HG03139 (cell line): ENCODE data around the gene MYEF2.
A peak's percentile ranks its signal among the peaks of the same experiment; 100 is the strongest.

Experiments used
- ATAC-seq: cut with Tn5 transposase; IDR thresholded peaks from one replicate; pipeline ENCODE4 v1.9.1; 2021; ENCODE audit not compliant: unreplicated experiment

The MYEF2 gene, protein sequence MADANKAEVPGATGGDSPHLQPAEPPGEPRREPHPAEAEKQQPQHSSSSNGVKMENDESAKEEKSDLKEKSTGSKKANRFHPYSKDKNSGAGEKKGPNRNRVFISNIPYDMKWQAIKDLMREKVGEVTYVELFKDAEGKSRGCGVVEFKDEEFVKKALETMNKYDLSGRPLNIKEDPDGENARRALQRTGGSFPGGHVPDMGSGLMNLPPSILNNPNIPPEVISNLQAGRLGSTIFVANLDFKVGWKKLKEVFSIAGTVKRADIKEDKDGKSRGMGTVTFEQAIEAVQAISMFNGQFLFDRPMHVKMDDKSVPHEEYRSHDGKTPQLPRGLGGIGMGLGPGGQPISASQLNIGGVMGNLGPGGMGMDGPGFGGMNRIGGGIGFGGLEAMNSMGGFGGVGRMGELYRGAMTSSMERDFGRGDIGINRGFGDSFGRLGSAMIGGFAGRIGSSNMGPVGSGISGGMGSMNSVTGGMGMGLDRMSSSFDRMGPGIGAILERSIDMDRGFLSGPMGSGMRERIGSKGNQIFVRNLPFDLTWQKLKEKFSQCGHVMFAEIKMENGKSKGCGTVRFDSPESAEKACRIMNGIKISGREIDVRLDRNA

DNA sequence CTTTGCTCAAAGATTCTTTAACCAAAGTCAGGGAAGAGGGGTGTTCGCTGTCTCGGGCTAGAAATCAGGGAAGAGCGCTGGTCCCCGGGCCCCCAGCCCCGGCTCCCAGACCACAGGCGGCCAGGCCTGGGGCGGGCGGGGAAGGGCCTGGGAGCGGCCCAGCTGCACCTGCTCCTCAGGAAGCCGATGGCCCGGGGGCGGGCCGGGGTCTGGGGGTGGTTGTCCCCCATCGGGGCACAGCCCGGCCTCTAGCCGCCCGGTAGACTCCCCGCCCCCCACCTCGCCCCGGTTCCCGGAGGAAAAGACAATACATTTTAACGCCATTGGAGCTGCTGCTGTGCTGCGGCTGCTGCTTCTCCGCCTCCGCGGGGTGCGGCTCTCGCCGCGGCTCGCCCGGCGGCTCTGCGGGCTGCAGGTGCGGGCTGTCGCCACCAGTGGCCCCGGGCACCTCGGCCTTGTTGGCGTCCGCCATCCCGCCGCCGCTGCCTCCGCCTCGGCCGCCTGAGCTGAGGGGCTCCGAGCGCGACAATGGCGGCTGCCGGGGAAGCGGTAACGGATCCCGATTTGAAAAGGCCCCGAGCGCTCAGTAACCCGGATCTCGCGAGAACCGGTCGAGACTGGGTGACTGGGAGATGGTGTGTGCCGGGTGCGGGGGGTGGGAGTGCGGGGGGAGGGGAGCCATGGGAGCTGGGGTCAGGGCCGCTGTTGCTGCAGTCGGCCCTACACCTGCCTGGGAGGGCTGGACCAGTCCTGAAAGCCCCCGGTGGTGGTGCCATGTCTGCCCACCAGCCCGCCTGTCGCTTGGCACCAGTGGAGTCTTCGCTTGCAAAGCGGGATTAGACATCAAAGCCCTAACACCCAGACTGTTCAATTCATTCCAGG, at the start of gene MYEF2:
TSS of gene MYEF2 (minus strand) at position 530 of the 882 bp plus-strand sequence. CDS start at position 472, 58 bp downstream.
- ATAC-seq: peak; percentile 74

DNA sequence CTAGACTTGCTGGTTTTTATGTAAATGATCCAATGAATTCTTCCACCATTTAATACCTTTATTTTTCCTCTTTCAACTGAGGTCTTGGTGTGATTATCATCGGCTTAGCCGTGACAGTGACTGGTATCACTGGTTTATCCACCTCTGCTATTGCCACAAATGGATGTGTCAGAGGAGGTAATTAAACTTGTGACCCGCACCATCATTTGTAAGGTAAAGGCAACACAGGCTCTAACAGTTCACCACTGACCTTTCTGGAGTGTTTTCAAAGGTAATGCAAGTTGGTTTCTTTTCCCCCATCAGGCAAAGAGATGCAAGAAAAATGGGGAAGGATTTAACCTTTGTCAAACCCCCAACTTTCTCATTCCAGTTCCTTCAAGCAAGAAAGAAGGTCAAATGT, 47.7 kb upstream of the MYEF2 start:
- ATAC-seq: no peak

DNA sequence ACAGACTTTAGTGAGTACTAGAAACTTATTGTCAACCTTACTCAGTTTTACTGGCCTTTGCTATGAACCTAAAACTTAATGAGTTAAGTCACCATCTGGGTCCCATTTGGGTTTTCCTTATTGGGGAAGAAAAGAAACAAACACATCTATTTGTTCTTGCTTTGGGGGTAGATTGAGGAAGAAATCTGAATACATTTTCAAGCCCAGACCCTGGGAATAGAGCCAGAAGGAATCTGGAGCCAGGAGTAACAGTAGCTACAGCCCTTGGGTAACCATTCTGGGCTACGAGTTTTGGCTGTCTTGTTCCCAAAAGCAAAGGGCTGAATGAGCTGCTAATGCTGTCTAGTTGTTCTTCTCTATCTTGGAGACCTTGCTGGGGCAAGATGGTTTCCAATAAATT, 44.5 kb upstream of the MYEF2 start:
- no peak for ATAC-seq

DNA sequence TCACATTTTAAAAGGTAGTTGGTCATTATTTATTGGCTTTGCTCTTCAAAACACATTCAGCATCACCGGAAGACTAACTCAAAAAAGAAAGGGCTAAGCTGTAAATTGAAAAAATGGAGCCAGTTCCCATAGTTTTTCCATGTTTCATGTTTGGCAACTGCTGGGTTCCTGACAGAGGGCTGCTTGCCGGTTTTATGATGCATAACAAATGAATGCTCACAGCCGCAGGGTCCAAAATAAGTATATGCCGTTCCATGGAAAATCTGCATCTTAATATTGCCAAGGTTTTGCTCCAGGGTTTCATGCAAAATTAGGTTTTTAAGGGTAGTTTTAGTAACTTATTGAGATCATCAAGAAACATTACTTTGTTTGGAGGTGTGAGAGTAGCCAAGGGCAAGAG, 43.8 kb upstream of the MYEF2 start:
- ATAC-seq: no peak

DNA sequence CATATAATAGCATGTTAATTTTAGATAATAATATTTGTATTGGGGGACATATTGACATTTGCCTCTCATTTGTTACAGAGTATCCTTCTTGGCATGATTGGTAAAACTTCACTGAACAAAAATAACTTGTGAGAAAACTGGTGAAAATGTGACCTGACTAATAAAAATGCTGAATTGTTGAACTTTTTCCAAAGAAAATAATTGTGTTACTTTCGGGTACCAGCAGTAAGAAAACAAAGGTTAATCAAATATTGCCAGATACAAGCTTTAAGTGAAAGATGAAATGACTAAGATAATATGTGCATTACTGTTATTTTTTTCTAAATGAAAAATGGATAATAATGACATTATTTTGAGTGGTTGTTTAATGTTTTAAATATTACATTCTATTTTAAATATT, 43.2 kb upstream of the MYEF2 start:
- ATAC-seq: no peak

DNA sequence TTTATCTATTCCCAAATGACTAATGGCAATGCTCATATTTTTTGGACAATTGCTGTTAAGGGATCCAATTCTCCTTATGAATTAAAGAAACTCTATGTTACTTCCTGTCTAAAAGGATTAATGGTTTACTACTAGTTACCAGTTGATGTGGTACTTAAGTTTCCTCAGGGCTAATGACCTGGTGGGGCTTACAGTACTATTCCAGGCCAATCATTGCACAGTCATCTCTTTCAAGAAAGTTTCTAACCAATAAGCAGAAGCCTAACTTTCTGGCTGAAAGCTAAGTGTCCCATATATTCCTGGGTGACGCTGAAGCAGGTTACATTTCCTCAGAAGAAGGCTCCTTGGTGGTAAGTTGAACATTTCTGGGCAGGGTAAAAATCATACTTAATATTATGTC, 27.9 kb upstream of the MYEF2 start, which contains the start of gene SLC12A1:
TSS of gene SLC12A1 (plus strand) at position 322 of the 400 bp plus-strand sequence. CDS start 1,418 bp downstream, outside the sequence.
- ATAC-seq: no peak

DNA sequence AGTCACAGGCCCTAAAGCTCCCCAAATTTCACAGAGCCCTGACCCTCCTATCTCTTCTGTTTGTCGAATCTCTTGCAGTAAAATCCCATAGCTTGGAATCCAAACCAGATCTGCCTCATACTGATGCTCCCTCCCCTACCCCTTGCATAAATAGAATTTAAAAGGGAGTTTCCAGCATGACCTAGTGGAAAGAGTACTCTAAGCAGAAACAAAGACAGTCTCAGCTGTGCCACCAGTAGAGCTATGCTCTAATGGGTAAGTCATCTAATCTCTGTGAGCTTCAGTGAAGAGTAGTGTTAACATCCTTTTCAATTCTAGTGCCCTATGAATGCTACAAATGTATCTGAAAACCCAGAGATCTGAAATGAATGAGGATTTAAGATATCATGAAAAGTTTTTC, 24.0 kb upstream of the MYEF2 start:
- no peak for ATAC-seq

DNA sequence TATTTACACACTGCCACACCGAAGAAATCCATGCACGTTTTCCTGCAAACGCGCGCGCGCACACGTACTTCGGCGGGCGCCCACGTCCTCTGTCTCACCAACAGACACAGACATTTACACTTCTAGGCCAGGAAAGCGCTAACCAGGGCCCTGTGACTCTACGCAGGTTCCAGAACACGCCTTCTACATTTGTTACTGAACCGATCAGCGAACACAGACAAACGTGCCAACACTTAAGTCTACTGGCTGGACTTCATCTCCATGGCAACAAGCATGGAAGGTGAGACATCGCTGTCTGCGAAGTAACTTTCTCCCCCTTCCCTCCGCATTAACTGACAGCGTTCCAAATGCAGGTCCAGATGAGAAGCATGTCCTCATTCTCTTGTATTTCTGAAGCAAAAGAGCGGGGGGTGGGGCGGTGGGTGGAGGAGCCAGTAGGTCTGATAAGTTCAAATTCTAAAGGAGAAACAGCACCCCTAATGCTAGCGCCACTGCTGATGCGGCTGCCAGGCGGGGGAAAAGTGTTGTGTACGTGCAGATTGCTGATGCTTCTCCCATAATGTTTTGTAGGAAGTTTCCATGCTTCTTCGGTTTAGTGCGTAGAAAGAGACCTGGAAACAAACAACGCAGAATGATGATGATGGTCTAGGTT, 13.6 kb upstream of the MYEF2 start, which contains the start of gene CTXN2:
TSS of gene CTXN2 (plus strand) at position 92 of the 652 bp plus-strand sequence. CDS start 9,636 bp downstream, outside the sequence.
- ATAC-seq: no peak

DNA sequence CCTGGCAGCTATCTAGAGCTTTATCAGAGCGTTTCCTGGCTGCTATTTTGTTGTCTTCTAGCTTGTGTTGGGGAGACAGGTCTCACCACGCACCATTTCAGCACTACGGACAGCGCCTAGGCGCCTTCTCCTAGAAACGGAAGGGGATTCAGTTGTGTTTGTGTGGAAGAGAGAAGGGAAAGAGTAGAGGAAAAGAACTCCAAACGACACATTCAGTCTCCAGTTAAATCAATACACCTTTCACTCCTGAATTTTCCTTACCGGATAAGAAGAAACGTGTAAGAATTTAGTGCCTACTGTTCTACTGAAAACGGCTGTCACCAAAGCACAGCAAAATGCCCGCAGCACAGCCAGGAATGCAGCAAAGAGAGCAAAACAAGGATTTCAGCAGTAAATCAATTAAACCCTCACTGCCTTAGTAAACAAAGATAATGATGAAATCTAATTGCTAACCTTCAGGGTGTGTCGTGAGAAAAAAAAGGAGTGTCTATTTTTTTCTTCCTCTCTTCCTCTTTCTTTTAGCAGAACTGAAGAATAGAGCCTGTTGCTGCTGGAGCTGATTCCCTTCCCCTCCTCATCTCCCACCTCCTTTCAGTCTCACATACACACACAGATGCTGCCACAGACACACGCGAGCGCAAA, 13.0 kb upstream of the MYEF2 start:
- ATAC-seq: no peak

DNA sequence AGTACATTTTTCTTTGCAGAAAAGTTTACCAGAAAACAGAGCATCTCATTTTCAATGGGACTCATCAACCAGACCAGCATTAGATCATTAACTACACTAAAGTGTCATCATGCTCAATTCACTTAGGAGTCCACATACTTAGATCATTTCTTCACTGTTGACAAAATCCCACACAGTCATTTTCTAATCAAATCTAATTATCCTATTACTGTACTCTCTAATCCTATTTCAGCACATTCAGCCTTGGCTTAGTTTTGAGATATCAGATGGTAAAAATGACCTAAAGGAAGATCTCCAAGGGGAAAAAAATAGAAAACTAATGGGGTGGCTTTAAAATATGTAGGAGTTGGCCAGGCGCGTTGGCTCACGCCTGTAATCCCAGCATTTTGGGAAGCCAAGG, 8.2 kb upstream of the MYEF2 start:
- ATAC-seq: no peak

DNA sequence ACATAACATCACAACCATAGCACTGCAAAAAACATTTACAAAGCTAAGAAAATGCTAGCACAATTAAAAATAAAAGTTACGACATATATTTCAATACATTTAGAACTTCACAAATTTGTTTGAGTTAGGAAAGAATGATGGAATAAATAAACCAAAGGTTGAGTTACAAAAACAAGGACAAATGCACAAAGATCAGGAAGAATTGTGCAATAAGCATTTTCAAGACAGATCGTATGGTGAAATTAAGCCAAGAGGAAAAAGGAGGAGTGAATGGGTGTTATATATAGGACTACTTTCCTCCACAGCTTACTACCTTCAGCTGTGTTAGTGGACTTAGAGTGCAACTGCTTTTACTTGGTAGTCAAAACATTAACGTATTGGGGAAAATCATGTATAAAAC, 7.4 kb upstream of the MYEF2 start:
- no peak for ATAC-seq

DNA sequence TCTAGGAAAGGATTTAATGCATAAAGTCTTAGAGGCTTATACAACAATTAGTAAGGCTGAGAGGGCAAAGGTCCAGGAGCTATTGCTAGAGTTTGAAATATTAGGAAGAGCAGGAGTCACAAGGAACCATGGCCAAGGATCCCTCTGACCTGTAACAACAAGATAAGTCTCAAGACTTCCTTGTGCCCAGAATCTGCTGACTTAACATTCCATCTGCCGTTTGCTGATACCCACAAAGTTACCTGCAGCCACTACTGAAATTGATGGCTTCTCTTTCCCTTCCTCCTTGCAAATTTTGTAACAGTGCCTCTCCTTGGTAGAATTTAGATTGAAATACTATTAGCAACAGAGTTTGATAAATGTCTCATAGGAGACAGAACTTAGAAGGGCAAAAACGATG, 4.7 kb upstream of the MYEF2 start:
- no peak for ATAC-seq

DNA sequence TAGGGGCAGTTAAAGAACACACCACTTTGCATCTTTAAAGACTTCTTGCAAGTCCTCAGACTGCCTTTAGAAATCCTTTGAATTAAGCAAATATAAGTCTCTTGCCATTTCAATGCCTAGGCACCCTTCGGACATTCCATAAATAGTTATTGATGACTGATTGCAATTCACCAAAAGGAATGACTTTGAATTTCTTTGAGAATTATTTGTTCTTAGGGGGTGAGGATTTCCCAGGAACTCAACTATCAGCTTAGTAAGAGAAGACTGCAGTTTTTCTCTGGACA, 495 bp upstream of the MYEF2 start:
- no peak for ATAC-seq

DNA sequence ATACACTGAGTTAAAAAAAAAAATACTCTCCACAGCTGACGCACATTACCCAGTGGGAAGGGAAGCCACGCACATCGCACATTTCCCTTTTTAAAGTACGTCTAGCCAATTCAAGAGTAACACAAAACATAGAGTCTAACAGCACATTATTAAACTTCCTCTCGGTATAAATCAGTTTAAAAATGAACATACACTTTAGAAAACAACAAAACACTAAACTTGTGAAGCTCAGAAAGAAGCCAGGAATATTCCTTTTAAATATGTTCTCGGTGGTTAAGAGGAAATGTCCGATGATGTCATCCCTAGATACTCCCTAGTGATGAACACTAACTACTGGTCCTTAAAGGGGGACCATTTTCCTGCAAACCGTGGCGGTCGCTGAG, 721 bp downstream of the MYEF2 start:
- peak; percentile 47 for ATAC-seq

DNA sequence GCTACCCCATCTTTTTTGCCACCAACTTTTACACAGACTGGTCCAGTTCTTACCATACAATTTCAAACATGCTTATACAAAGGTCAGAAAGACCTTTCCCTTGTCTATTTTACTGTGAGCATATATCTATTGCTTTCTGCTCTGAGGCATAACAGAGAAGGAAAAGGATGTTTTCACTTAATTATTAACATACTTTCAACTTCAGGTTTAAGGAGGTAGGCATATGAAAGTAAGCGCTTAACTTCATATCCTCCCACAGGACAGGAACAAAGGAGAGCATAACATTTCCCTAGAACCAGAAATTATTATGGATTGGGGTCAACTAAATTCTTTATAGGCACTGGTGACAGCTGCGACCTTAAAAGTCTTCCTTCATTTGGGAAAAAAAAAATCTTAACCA, 1.1 kb downstream of the MYEF2 start:
- ATAC-seq: peak; percentile 38

DNA sequence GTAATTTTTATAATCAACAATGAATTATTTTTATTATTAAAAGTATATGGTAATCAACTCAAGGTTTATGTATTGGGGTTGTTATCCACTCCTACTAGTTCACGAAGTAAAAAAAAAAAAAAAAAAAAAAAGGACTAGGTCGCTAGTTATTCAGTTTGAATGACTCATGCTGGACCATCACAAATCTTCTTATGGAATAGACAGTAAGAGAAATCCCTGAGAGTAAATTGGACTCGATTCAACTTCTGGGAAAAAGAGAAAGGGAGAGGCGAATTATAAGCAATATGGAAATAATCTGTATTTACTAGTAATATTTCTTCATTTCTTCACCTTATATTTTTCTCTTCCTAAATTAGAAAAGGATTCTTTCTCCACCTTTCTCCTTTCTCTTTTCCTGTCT, 2.0 kb downstream of the MYEF2 start:
- no peak for ATAC-seq

DNA sequence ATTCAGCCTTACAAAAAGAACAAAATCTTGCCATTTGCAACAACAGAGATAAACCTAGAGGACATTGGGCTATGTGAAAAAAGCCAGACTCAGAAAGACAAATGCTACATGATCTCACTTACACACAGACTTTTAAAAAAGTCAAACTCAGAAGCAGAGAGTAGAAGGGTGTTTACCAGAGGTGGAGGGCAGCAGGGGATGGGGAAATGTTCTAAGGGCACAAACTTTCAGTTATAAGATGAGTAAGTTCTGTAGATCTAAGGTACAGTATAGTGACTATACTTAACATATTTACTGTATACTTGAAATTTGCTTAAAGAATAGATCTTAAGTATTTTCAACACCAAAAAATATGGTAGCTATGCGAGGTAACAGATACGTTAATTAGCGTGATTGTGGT, 3.0 kb downstream of the MYEF2 start:
- ATAC-seq: no peak

DNA sequence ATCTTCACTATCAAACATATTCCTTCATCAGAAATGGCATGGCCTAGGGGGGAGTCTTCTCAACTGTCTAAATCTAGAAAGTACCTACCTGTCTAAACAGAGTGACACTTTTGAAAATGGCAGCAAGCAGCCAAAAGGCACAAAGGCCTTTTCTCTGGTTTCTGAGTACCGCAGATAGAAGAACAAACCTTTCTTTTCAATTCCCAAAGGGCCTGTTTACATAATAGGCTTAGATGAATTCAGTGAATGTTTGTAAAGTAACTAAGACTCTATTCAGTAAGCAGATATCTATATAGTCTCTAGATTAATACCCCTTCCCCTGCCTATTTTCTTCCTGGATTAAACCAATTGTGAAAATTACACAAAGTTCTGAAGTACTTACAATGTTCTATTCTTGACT, 7.1 kb downstream of the MYEF2 start:
- ATAC-seq: no peak

DNA sequence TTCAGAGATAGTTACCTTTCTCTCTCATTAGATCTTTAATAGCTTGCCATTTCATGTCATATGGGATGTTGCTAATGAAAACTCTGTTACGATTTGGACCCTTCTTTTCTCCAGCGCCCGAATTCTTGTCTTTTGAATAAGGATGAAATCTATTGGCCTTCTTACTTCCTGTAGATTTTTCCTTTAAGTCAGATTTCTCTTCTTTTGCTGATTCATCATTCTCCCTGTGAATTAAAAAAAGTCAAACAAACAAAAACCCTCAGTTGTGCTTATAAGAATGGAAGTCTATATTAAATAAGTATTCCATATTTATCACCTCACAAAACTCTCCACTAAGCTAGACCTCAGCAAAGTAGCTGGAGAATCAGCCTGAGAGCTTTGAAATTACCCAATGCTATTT, 9.5 kb downstream of the MYEF2 start:
- no peak for ATAC-seq

DNA sequence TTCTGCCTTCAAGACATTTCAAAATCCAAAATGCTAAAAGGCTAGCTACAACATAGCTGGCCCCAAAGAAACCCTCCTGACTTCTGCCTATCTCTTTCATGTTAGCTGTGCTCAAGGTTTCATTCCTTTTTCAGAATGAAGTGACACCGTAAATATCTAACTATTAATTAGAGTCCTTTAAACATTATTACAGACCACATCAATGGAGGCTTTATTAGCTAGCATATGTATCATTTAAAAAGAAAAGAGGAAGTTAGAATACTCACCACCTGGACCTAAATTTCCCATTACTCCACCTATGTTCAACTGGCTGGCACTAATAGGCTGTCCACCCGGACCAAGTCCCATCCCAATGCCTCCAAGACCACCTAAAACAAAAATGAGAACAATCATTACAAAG, 24.6 kb downstream of the MYEF2 start:
- no peak for ATAC-seq

DNA sequence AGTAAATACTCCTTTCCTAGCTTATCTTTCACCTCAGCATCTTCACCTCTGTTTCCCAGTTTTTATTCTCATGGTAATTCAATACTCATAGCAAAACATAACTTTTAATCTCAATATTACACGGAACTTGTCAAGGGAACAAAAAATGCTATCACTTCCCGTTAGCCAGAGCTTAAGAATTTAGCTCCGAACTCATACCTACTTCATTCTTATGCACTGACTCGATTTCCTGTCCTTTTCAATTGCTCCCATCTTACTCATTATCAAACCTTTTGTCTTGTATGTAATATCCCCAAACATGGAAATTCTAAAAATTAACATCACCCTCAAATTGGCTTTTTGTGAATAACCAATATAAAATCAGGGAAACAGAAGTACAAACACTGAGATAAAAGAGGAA, 28.2 kb downstream of the MYEF2 start:
- ATAC-seq: no peak
